KOPT-K1 (cell line): Measurements from ENCODE around the gene ZBED2.

Source experiments
- H3K27ac ChIP-seq: fragments of 200-600 bp; sonication (generic); 2 replicates; pipeline ENCODE4 v1.5.1; 2016; ENCODE audit warnings: antibody characterized with exemption, mild to moderate bottlenecking, low read depth, low read length; ENCODE audit not compliant: poor library complexity, severe bottlenecking
- H3K36me3 ChIP-seq: fragments of 200-600 bp; sonication (generic); 2 replicates; pipeline ENCODE4 v1.5.1; 2017; ENCODE audit warnings: antibody characterized with exemption, mild to moderate bottlenecking, low read length, moderate library complexity; ENCODE audit not compliant: insufficient read depth
- H3K9me3 ChIP-seq: fragments of 200-600 bp; sonication (generic); 2 replicates; pipeline ENCODE4 v1.5.1; 2017; ENCODE audit warnings: antibody characterized with exemption, low read length, mild to moderate bottlenecking; ENCODE audit not compliant: insufficient read depth, poor library complexity, severe bottlenecking

Gene ZBED2

GRCh38 chr3:111610612-111611054, 15.5 kb upstream of the ZBED2 start:
- peaks cover 82% of the 10 kb centered on the region for H3K36me3 ChIP-seq
- H3K9me3 ChIP-seq, result no peaks in the 10 kb centered on the region
- H3K27ac ChIP-seq, result peak overlapping the region; percentile 4

GRCh38 chr3:111610189-111610588, 15.0 kb upstream of the ZBED2 start:
- H3K9me3 ChIP-seq, result no peaks in the 10 kb centered on the region
- H3K27ac ChIP-seq, result peak overlapping the region; percentile 49
- H3K36me3 ChIP-seq, result peaks cover 85% of the 10 kb centered on the region

GRCh38 chr3:111609700-111610099, 14.6 kb upstream of the ZBED2 start:
- H3K9me3 ChIP-seq, result no peaks in the 10 kb centered on the region
- H3K36me3 ChIP-seq, result peaks cover 85% of the 10 kb centered on the region
- H3K27ac ChIP-seq, result peak overlapping the region; percentile 49

- H3K36me3 ChIP-seq, result peaks cover 86% of the 10 kb centered on the region
- no peaks in the 10 kb centered on the region for H3K9me3 ChIP-seq
- no peak overlapping the region for H3K27ac ChIP-seq
Observed at GRCh38 chr3:111608383-111608782, 13.2 kb upstream of the ZBED2 start.

GRCh38 chr3:111607240-111607920, 12.2 kb upstream of the ZBED2 start:
- peaks cover 86% of the 10 kb centered on the region for H3K36me3 ChIP-seq
- H3K27ac ChIP-seq, result no peak overlapping the region
- H3K9me3 ChIP-seq, result no peaks in the 10 kb centered on the region

- peaks cover 86% of the 10 kb centered on the region for H3K36me3 ChIP-seq
- H3K9me3 ChIP-seq, result no peaks in the 10 kb centered on the region
- H3K27ac ChIP-seq, result no peak overlapping the region
Observed at GRCh38 chr3:111605493-111605892, 10.3 kb upstream of the ZBED2 start.

- Histone ChIP-seq H3K9me3 (no peaks in the 10 kb centered on the region), H3K27ac (no peak overlapping the region), H3K36me3 (peaks cover 90% of the 10 kb centered on the region)
Observed at GRCh38 chr3:111605018-111605417, 9.9 kb upstream of the ZBED2 start.

- Histone ChIP-seq H3K36me3 (peaks cover 96% of the 10 kb centered on the region), H3K9me3 (no peaks in the 10 kb centered on the region), H3K27ac (no peak overlapping the region)
Observed at GRCh38 chr3:111604119-111604518, 9.0 kb upstream of the ZBED2 start.

- no peaks in the 10 kb centered on the region for H3K9me3 ChIP-seq
- H3K36me3 ChIP-seq, result peaks cover 96% of the 10 kb centered on the region
- H3K27ac ChIP-seq, result no peak overlapping the region
Observed at GRCh38 chr3:111603679-111604078, 8.5 kb upstream of the ZBED2 start.

- Histone ChIP-seq H3K9me3 (no peaks in the 10 kb centered on the region), H3K27ac (no peak overlapping the region), H3K36me3 (peaks cover 94% of the 10 kb centered on the region)
Observed at GRCh38 chr3:111601810-111602209, 6.7 kb upstream of the ZBED2 start.

- Histone ChIP-seq H3K27ac (no peak overlapping the region), H3K9me3 (no peaks in the 10 kb centered on the region), H3K36me3 (peaks cover 89% of the 10 kb centered on the region)
Observed at GRCh38 chr3:111598552-111598951, 3.4 kb upstream of the ZBED2 start.

GRCh38 chr3:111598139-111598538, 3.0 kb upstream of the ZBED2 start:
- Histone ChIP-seq H3K36me3 (peaks cover 89% of the 10 kb centered on the region), H3K27ac (no peak overlapping the region), H3K9me3 (no peaks in the 10 kb centered on the region)

GRCh38 chr3:111596328-111596727, 1.2 kb upstream of the ZBED2 start:
- H3K27ac ChIP-seq, result no peak overlapping the region
- no peaks in the 10 kb centered on the region for H3K9me3 ChIP-seq
- peaks cover 89% of the 10 kb centered on the region for H3K36me3 ChIP-seq

- H3K9me3 ChIP-seq, result no peaks in the 10 kb centered on the region
Observed at GRCh38 chr3:111594781-111595180, 365 bp downstream of the ZBED2 start.

GRCh38 chr3:111594205-111594604, 941 bp downstream of the ZBED2 start:
- no peaks in the 10 kb centered on the region for H3K9me3 ChIP-seq
- H3K27ac ChIP-seq, result no peak overlapping the region
- H3K36me3 ChIP-seq, result peaks cover 91% of the 10 kb centered on the region

More at GRCh38 chr3:111594781-111595180, 365 bp downstream of the ZBED2 start:
- Histone ChIP-seq H3K36me3 (peaks cover 91% of the 10 kb centered on the region), H3K27ac (no peak overlapping the region)

GRCh38 chr3:111593666-111594065, 1.5 kb downstream of the ZBED2 start:
- no peak overlapping the region for H3K27ac ChIP-seq
- H3K36me3 ChIP-seq, result peaks cover 92% of the 10 kb centered on the region
- H3K9me3 ChIP-seq, result no peaks in the 10 kb centered on the region
